A549 (cell line): ENCODE data around the gene KCNK3. TPM values are rescaled to one million over a fixed set of nuclear protein-coding genes. Genes with fewer than 3 reads are reported as not detected.

Source experiments
- ATAC-seq, 2 experiments: fragments of 200-7000 bp in 1 of 2; fragments of >200 bp in 1 of 2; cut with Nextera tagmentation in 1 of 2; cut with Tn5 transposase in 1 of 2; 3 replicates each; pipeline versions ENCODE4 v1.8.0 to v1.9.1; 2018 to 2020; ENCODE audit warnings: mild to moderate bottlenecking in 1 of 2, moderate library complexity in 1 of 2
- CTCF ChIA-PET: fragments of 300-600 bp; sonication (Branson Sonifier 250); formaldehyde crosslinking; extraction: SDS; loops from one replicate; lab custom pipeline; 2021; ENCODE audit warnings: antibody characterized with exemption, inconsistent platforms; lab: Yijun Ruan, JAX
- POLR2A ChIA-PET: fragments of 350-600 bp; formaldehyde crosslinking; extraction: SDS; loops from one replicate; lab custom pipeline; 2021; ENCODE audit warnings: antibody characterized with exemption, inconsistent platforms; lab: Yijun Ruan, JAX
- DNase-seq, 2 experiments: peaks; one replicate each; pipeline versions ENCODE4 v3.0.0 to v3.0.0-alpha.2; 2011 to 2016; ENCODE audit warnings: low read depth in 1 of 2, low spot score in 1 of 2
- FAIRE-seq: peaks from 2 replicates; lab custom pipeline; 2011; peaks lifted over from hg19 to GRCh38; lab: Jason Lieb, UNC
- H3K27ac ChIP-seq, 2 experiments: fragments of >200 bp; sonication (Bioruptor Twin); formaldehyde crosslinking; 3 replicates each; pipeline ENCODE4 v1.5.1; 2016 to 2017
- H3K4me1 ChIP-seq: fragments of >200 bp; sonication (Bioruptor Twin); formaldehyde crosslinking; 3 replicates; pipeline ENCODE4 v1.6.1; 2016
- H3K4me2 ChIP-seq: fragments of >200 bp; sonication (Bioruptor Twin); formaldehyde crosslinking; 3 replicates; pipeline ENCODE4 v1.6.1; 2016
- H3K4me3 ChIP-seq: fragments of >200 bp; sonication (Bioruptor Twin); formaldehyde crosslinking; 3 replicates; pipeline ENCODE4 v1.5.1; 2016
- H3K9me3 ChIP-seq: fragments of >200 bp; sonication (Bioruptor Twin); formaldehyde crosslinking; 3 replicates; pipeline ENCODE4 v1.6.1; 2016
- ATOH8 ChIP-seq: fragments of 250-450 bp; sonication (Bioruptor Pico); IDR thresholded peaks from 2 replicates; pipeline ENCODE4 v1.5.0; 2020; ENCODE audit warnings: low read depth, mild to moderate bottlenecking, moderate library complexity
- CBX8 ChIP-seq: fragments of 200-600 bp; sonication (generic); IDR thresholded peaks from 2 replicates; pipeline ENCODE4 v1.6.1; 2016
- CTCF ChIP-seq: fragments of >200 bp; sonication (Bioruptor Twin); formaldehyde crosslinking; IDR thresholded peaks from 3 replicates; pipeline ENCODE4 v1.5.1; 2016
- E2F6 ChIP-seq: IDR thresholded peaks from 2 replicates; pipeline ENCODE4 v1.6.1; 2012; ENCODE audit warnings: low read depth, borderline replicate concordance
- FOSB ChIP-seq: fragments of 250-450 bp; sonication (Bioruptor Pico); IDR thresholded peaks from 2 replicates; pipeline ENCODE4 v1.5.0; 2020; ENCODE audit warnings: mild to moderate bottlenecking, moderate library complexity
- FOSL2 ChIP-seq, 2 experiments: fragments of 450-650 bp in 1 of 2; fragments of >200 bp in 1 of 2; sonication (Bioruptor Twin) in 1 of 2; formaldehyde crosslinking; IDR thresholded peaks; 2 replicates each; pipeline versions ENCODE4 v1.5.0 to v1.6.1; 2016 to 2020; ENCODE audit warnings: mild to moderate bottlenecking in 1 of 2, moderate library complexity in 1 of 2
- GATA3 ChIP-seq: IDR thresholded peaks from 2 replicates; pipeline ENCODE4 v1.6.1; 2012; ENCODE audit warnings: borderline replicate concordance
- HES2 ChIP-seq: fragments of >200 bp; sonication (Bioruptor Twin); formaldehyde crosslinking; IDR thresholded peaks from 2 replicates; pipeline ENCODE4 v1.6.1; 2016
- HOXB13 ChIP-seq: fragments of 250-450 bp; sonication (Bioruptor Pico); IDR thresholded peaks from 2 replicates; pipeline ENCODE4 v1.5.0; 2020; ENCODE audit warnings: low read depth, mild to moderate bottlenecking, moderate library complexity
- HOXB5 ChIP-seq: fragments of 250-450 bp; sonication (Bioruptor Pico); IDR thresholded peaks from 2 replicates; pipeline ENCODE4 v1.5.0; 2020; ENCODE audit warnings: mild to moderate bottlenecking, moderate library complexity
- MAFK ChIP-seq: fragments of 450-650 bp; IDR thresholded peaks from 2 replicates; pipeline ENCODE4 v1.6.1; 2014; ENCODE audit not compliant: partially characterized antibody
- MYC ChIP-seq: IDR thresholded peaks from 2 replicates; pipeline ENCODE4 v1.6.1; 2012; ENCODE audit warnings: mild to moderate bottlenecking, inconsistent platforms, low read length, improper control_type of control experiment, borderline replicate concordance
- NFE2L2 ChIP-seq: fragments of 150-350 bp; conservative IDR thresholded peaks from 2 replicates; pipeline ENCODE4 v1.6.1; 2014; ENCODE audit warnings: low read length
- PBX3 ChIP-seq: IDR thresholded peaks from 2 replicates; pipeline ENCODE4 v1.6.1; 2012
- POLR2A ChIP-seq: IDR thresholded peaks from 2 replicates; pipeline ENCODE4 v1.6.1; 2012; ENCODE audit warnings: mild to moderate bottlenecking, low read length
- POLR2AphosphoS2 ChIP-seq: conservative IDR thresholded peaks from 2 replicates; pipeline ENCODE4 v1.6.1; 2012; ENCODE audit warnings: low read length, improper control_type of control experiment, inconsistent platforms
- RAD21 ChIP-seq, 2 experiments: fragments of >200 bp in 1 of 2; sonication (Bioruptor Twin) in 1 of 2; formaldehyde crosslinking in 1 of 2; IDR thresholded peaks in 1 of 2; conservative IDR thresholded peaks in 1 of 2; 2 replicates in 1 of 2; 3 replicates in 1 of 2; pipeline ENCODE4 v1.6.1; 2012 to 2018; ENCODE audit warnings: inconsistent platforms in 1 of 2
- REST ChIP-seq: fragments of 200-600 bp; sonication (generic); IDR thresholded peaks from 2 replicates; pipeline ENCODE4 v1.6.1; 2016; ENCODE audit warnings: antibody characterized with exemption, mild to moderate bottlenecking, moderate library complexity
- RFX5 ChIP-seq: fragments of 450-650 bp; IDR thresholded peaks from 2 replicates; pipeline ENCODE4 v1.7.1; 2014; ENCODE audit warnings: antibody characterized with exemption, mild to moderate bottlenecking, moderate library complexity
- RNF2 ChIP-seq: fragments of 200-600 bp; sonication (generic); IDR thresholded peaks from 2 replicates; pipeline ENCODE4 v1.6.1; 2016; ENCODE audit warnings: low read depth, mild to moderate bottlenecking, antibody characterized with exemption, moderate library complexity, borderline replicate concordance
- TFCP2L1 ChIP-seq: fragments of 250-450 bp; sonication (Bioruptor Pico); IDR thresholded peaks from 2 replicates; pipeline ENCODE4 v1.5.0; 2021; ENCODE audit warnings: mild to moderate bottlenecking
- ZC3H11A ChIP-seq: fragments of 450-650 bp; IDR thresholded peaks from 2 replicates; pipeline ENCODE4 v1.6.1; 2014; ENCODE audit warnings: antibody characterized with exemption, mild to moderate bottlenecking
- ZFP36 ChIP-seq: fragments of 450-650 bp; IDR thresholded peaks from 2 replicates; pipeline ENCODE4 v1.6.1; 2014; ENCODE audit warnings: borderline replicate concordance; ENCODE audit not compliant: partially characterized antibody
- ZNF302 ChIP-seq: fragments of 250-450 bp; sonication (Bioruptor Pico); IDR thresholded peaks from 2 replicates; pipeline ENCODE4 v1.9.0; 2021; ENCODE audit warnings: inconsistent platforms, mild to moderate bottlenecking, moderate library complexity
- WGBS: methylation state at CpG from one replicate; pipeline ENCODE4 v1.1.6; 2017; ENCODE audit errors: missing lambda C conversion rate; 5-methylcytosine and 5-hydroxymethylcytosine counted together
- polyA plus RNA-seq, 4 experiments: library from polyadenylated mRNA; depleted of rRNA in 3 of 4; stranded (reverse); fragments of >200 nt; fragmentation: RNase III in 1 of 4; extraction: RNeasy Plus Mini Kit Qiagen cat#74134 plus additional on column Dnase treatment in 1 of 4; gene quantifications; 2 replicates in 3 of 4; 3 replicates in 1 of 4; pipeline ENCODE4 v1.2.3, GENCODE V29; 2011 to 2017

The KCNK3 gene
- polyA plus RNA-seq, 2 of the 4 experiments (the other 2 are of a cell fraction) = 2.4 to 2.8 TPM

- FAIRE-seq = no peak
- H3K27ac ChIP-seq = no peak overlapping the region
- no peak for TF ChIP-seq PBX3
- TF ChIP-seq POLR2AphosphoS2 = no peak
- no peak for TF ChIP-seq RAD21 (conservative IDR thresholded peaks at IDR 0.05 in 1 of 2, IDR thresholded peaks at IDR 0.05 in 1 of 2)
- TF ChIP-seq NFE2L2 = no peak
- TF ChIP-seq GATA3 = no peak
- no peak for TF ChIP-seq CBX8
- TF ChIP-seq E2F6 = no peak
- no peak for TF ChIP-seq ATOH8 (CRISPR knock-in tag)
- TF ChIP-seq ZNF302 (CRISPR knock-in tag) = no peak
- TF ChIP-seq, all 56 proteins: peak for 0
- CTCF ChIA-PET = no interaction called here
- Histone ChIP-seq H3K4me1 (peaks cover 7% of the 10 kb centered on the region; the same call in 2 of the 3 replicates), H3K4me3 (no peak overlapping the region), H3K4me2 (no peak overlapping the region), H3K9me3 (no peaks in the 10 kb centered on the region)
- 20% methylated on average over 5 of the region's 5 CpGs for WGBS
- DNase-seq (no peak), ATAC-seq (no peak)
- POLR2A ChIA-PET = no interaction called here
Observed at GRCh38 chr2:26687801-26688200, 4.7 kb upstream of the KCNK3 start.

- ATAC-seq = no peak
- TF ChIP-seq POLR2A (no peak), TFCP2L1 (CRISPR knock-in tag) (no peak), CBX8 (no peak), ZC3H11A (no peak), HOXB5 (CRISPR knock-in tag) (no peak), ATOH8 (CRISPR knock-in tag) (no peak), FOSB (CRISPR knock-in tag) (no peak), GATA3 (no peak), HES2 (no peak), FOSL2 (IDR thresholded peaks at IDR 0.05) (no peak), FOSL2 (CRISPR knock-in tag; IDR thresholded peaks at IDR 0.05) (no peak), RFX5 (no peak), ZFP36 (no peak)
- Histone ChIP-seq H3K4me2 (no peak overlapping the region), H3K9me3 (no peaks in the 10 kb centered on the region), H3K27ac (no peak overlapping the region), H3K4me3 (no peak overlapping the region), H3K4me1 (peaks cover 17% of the 10 kb centered on the region)
- no peak for FAIRE-seq
- ChIA-PET POLR2A (no interaction called here), CTCF (interaction anchor here (1.0 to 2.4 kb wide), 7 partner anchors 8 to 76 kb away, joined by 3 to 7 read pairs (median 3); no protein-coding TSS in a partner anchor)
- 14% methylated on average over 3 of the region's 3 CpGs for WGBS
- DNase-seq = no peak
Observed at GRCh38 chr2:26691161-26691560, 1.4 kb upstream of the KCNK3 start.

GRCh38 chr2:26691881-26692278 lies 642 bp upstream of the KCNK3 start:
- peak overlapping the region; percentile 88 for H3K4me2 ChIP-seq
- no peak for ATAC-seq
- CTCF ChIA-PET = interaction anchor here (0.5 to 2.4 kb wide), 8 partner anchors 9 to 84 kb away, joined by 3 to 7 read pairs (median 3); no protein-coding TSS in a partner anchor
- no peak for FAIRE-seq
- no peaks in the 10 kb centered on the region for H3K9me3 ChIP-seq
- 60% methylated on average over 6 of the region's 6 CpGs for WGBS
- no peak overlapping the region for H3K4me3 ChIP-seq
- peaks cover 22% of the 10 kb centered on the region for H3K4me1 ChIP-seq
- DNase-seq = no peak
- no peak overlapping the region for H3K27ac ChIP-seq
- POLR2A ChIA-PET = interaction anchor here (0.6 kb wide), 1 partner anchor 41 kb away, joined by 3 read pairs; no protein-coding TSS in a partner anchor
- TF ChIP-seq REST = no peak
- no peak for TF ChIP-seq CTCF
- TF ChIP-seq MAFK = no peak
- TF ChIP-seq GATA3 = no peak
- TF ChIP-seq RAD21 (conservative IDR thresholded peaks at IDR 0.05 in 1 of 2, IDR thresholded peaks at IDR 0.05 in 1 of 2) = no peak
- TF ChIP-seq RNF2 = no peak
- TF ChIP-seq MYC = no peak
- no peak for TF ChIP-seq NFE2L2
- TF ChIP-seq HOXB13 (CRISPR knock-in tag) = no peak
